HG02981 (cell line): Measurements from ENCODE around the gene JAG1.

Experiments
- ATAC-seq: cut with Tn5 transposase; IDR thresholded peaks from one replicate; pipeline ENCODE4 v1.9.1; 2021; ENCODE audit warnings: mild to moderate bottlenecking, moderate library complexity; ENCODE audit not compliant: unreplicated experiment

Gene JAG1

DNA sequence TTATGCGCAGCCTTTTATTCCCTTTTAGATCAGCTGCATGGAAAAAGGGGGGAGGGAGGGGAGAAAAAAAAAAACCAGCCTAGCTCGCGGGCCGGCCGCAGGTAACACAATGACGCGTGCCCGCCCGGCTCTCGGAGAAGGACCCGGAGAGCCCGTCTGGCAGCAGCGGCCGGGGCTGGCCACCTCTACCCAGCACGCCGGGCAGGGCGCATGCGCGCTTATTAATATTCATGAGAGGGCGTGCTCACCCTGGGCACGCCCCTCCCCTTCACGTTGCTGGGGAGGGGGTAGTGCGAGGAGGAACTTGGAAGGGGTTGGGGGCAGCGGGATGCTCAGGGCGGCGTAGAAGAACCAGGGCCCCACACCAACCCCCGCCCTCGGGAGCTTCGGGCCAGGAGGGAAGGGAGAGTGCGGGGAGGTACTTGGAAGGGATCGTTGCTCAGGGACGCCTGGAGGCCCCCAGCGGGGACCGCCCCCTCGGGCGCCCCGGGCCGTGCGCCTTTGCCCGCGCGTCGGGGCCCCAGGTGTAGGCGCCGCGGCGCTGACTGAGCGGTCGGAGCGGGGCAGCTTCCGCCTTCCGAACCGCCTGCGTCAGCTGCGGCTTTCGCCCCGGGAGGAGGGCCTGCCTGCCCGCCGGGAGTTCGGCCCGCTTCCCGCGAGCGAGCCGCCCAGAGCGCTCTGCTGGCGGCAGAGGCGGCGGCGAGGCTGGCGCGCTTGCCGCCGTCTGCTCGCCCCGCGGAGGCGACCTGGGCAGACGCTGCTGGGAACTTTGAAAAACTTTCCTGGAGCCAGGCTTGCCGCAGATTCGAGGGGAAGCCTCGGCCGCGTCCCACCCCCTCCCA lies at the start of gene JAG1:
Gene JAG1, minus strand, starts transcription at position 158 of the 842 bp plus-strand sequence. CDS start 469 bp downstream, outside the sequence.
- ATAC-seq: peak; percentile 53

DNA sequence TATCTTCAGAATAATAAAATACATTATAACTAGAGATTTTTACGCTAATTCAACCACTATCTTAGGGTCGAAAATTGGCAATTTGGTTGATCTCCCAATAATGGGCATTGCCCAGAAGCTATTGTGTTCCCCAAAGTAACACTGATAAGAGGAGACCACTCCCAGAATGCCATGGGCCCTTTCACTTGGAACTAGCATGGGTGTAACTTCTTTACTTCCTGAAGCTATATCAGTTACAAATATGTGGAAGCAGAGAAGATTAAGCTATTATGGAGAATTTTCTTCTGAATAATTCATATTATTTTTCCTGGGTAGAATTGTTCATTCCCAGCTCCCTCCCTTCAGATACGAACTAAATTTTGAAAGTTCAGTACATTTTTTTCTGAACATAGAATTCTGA lies 48.2 kb upstream of the JAG1 start:
- ATAC-seq: no peak

DNA sequence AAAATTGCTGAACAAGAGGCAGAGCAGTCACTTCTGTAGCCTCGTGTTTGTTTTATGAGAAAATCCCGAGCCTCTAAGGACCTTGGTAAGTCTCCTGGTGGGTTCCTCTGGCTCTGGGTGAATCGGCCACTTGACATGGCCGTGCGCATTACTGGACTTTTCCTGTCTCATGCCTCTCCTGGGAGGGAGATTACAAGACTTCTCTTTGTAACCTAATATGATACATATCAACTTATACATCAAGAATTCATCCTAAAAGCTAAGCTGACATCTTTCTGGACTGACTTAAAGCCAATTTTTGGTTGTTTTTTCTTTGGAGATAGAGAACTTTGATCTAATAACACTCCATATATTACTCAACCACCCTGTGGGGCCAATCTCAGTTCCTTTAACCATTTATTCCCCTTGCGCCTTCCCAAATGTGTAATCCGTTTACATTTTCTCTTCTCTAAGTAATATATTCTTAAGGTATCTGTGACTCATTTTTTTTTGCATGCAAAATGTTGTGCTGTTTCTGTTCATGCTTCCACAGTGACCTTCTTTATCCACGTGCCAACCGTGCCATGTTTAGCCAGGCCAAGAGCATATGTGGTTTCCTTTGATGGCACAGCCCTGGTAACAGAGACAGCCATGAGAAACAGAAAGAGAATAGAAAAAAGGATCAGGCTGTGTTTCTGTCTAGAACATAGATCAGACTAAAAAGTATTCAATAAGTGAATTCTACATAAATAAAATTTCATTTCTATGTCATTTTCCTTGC lies 47.5 kb upstream of the JAG1 start:
- no peak for ATAC-seq

DNA sequence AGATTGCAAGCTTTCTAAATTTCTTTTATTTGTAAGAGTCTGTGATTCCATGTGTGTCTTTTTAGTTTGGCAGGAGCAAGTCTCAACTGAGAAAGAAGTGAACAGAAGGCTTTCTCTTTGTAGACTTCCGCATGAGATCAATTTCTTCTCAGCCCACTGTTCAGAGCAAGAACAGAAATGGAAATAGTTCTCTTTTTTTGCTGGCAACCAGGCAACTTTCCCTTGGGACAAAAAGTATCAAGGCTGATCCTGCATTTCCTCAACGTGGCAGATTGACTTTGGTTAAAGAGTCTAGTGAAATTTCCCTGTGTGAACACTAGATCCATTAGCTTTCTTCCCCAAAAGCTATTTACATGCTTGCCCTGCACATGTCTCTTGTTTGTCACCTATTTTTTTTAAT lies 46.8 kb upstream of the JAG1 start:
- no peak for ATAC-seq

- no peak for ATAC-seq
Measured at GRCh38 chr20:10719740-10720385, 46.1 kb upstream of the JAG1 start.

DNA sequence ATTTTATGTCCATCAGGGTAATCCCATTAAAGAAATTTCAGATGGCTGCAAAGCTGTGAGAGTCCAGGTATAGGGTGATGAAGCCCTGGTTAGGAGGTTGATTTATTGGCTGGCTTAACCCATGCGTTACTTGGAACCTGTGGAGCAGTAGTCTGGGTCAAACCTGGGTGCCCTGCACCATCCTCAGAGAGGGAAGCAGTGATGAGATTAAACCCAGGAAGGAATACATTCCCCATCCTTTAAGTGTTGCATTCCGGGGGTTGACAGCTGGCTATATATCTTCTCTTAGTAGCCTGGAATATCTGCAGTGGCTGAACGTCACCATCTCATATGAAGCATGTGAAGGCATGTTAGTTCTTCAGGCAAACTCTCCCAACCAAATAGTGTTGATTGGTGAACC lies 44.9 kb upstream of the JAG1 start:
- no peak for ATAC-seq

DNA sequence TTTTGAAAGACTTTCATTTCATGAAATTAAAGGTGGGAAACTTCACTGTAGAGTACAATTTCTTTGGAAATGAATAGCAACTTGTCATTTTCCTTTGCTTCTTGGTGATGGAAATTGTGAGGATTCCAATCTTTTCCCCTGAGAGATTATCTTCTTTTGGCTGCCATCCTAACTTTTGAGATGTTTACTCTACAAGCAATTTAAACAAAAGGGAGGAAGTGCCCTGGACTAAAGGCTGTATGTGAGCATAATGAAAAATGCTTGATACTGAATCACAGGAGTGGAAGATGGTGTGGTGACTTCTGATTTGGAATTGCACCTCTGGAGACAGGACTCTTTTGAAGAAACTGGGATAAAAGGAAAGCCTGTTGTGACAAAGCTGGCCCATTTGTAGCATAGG lies 43.1 kb upstream of the JAG1 start:
- ATAC-seq: no peak

DNA sequence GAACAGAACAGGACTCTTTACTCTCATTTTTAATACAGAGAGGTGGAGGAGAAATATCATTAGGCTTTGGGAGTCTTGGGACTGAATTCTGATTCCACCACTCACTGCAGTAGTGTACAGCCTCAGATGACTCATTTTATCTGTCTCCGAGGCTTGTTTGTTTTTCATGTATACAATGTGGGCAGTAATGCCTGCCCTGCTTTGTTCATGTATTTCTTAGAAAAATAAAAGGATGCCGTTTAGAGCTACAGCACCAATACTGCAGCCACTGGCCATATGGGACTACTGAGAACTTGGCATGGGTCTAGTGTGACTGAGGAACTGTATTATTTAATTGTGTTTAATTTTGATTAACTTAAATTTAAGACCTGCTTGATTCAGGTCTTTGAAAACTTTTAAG lies 41.2 kb upstream of the JAG1 start:
- peak; percentile 41 for ATAC-seq

DNA sequence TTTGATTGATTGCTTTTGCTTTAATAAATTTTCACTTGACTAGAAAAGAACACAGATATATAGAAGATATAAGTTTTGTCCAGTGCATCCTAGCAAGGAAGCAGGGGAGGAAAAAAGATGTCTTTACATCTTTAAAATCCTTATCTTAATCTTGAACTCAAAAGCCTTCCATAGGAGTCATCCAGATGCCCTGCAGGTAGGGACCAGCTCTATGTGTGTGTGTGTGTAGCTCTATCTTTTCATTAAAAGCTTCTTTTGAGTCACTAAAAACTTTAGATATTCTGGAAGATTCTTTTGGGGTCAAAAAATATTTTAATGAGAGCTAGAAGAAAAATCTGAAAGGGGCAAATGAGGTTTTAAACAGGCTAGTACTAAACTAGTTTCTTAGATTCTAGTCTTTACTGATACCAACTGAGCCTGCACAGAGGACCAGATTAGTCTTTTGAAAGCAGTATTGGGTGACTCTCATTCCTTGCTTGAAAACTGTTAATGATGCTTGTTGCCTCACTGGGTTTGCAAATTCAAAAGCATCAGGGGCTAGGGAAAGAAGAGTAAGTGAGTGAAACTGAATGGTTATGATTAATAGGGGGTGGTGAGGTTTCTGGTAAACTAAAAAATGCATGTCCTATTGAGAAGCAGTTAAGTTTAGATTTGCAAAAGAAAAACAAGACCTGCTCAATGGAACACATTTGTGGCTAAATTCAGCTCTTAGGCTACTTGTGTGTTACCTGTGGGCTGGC lies 40.6 kb upstream of the JAG1 start:
- peak; percentile 53 for ATAC-seq

DNA sequence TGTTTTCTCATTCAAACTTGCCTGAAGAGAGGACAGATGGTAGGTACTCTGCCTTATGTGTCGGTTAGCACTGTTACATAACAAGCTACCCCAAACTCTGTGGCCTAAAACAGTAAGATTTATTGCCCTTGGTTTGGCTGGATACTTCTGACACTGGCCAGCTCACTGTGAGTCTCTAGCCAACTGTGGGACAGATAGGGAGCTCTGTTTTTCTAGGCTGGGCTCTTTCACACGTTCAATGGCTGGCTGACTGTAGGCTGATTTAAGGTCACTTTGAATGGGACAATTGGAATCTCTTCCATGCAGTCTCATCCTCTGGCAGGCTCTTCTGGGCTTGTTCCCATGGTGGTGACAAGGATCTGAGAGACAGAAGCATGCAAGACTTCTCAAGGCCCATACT lies 39.4 kb upstream of the JAG1 start:
- ATAC-seq: no peak

GRCh38 chr20:10711903-10712451 lies 38.2 kb upstream of the JAG1 start:
- no peak for ATAC-seq

GRCh38 chr20:10710991-10711775 lies 37.4 kb upstream of the JAG1 start:
- ATAC-seq: no peak

DNA sequence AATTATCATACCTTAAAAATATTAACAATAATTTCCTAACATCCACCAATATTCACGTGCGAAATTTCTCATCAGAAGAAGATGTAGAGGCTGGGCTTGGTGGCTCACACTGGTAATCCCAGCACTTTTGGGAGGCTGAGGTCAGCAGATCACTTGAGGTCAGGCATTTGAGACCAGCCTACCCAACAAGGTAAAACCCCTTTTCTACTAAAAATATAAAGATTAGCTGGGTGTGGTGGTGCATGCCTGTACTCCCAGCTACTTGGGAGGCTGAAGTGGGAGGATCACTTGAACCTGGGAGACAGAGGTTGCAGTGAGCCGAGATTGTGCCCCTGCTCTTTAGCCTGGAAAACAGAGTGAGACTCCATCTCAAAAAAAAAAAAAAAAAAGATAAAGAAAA lies 36.1 kb upstream of the JAG1 start:
- no peak for ATAC-seq

GRCh38 chr20:10708351-10709185 lies 34.8 kb upstream of the JAG1 start:
- no peak for ATAC-seq

DNA sequence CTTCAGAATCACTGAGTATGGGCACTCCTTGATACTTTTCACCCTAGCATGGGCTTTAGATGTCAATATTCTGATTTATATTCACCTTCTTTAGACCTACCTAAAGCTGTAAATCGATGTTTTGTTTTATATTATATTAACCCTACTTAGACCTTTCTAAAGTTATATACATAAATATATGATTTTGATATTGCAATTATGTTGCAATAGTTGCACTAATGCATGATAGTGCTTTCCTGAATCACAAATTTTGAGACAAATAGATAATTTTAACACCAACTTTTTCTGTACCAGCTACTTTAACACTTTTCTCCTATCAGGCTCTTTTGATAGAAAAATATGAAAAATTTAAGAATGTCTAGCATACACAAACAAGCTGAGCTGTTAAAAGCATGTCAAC lies 34.0 kb upstream of the JAG1 start:
- no peak for ATAC-seq

DNA sequence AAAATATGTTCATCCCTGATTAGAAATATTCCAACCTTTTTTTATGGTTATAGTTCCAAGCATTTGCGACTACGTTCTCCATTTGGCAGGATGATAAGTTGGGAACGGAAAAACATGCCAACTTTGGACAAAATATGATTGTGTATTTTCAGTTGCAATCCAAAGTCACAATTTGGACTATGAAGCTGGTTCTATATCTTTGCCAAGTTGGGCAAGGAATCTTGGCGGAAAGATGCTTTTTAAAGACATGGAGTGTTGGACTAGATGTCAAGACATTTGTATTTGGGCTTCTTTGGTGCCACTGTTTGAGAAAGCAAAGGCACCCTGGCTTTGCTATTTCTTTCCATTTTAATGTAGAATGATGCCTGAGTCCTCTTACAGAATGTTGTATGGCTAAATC lies 33.3 kb upstream of the JAG1 start:
- no peak for ATAC-seq

DNA sequence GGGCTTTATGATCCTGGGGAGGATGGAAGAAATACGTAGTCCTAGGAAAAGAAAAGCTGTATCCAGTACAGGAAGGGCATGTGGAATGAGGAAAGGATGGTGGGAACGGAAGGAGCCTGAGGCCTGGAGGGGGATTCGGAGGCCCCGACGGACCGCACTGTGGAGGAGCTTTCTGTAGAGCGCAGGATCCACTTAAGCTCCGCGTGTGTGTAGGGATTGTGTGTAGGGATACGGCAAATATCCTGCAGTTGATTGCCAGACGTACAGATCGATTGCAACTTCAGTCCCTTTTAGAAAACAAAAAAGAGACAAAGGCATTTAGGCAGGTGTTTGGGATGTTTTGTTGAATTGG lies 32.6 kb upstream of the JAG1 start:
- ATAC-seq: no peak

DNA sequence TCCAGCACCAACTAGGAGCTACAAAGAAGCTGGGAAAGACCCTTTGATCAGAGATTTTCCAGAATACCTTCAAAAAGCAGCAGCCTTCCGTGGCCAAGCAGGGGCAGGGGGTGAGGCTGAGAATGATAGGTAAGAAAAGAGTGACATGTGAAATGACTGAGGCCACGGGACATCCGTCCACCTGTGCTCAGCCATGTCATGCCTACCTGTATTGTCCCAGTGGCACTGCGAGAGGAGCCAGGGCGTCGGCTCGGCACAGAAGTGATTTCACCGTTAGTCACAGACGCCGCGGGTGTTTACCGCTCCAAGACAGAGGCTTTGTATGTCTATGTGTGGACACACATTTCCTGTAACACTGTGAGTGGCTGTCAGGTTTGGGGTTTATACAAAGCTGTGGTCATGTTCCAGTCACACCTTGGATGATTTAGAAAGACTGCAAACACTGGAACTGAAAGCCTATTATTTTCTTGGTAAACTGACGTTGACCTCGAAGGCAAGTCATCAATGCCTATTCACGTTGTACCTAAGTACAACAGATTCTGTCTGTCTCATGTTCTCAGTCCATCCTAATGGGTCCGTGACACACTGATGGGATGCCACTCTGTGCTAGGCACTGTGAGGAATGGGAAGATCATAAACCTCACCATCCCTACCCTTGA lies 32.1 kb upstream of the JAG1 start:
- ATAC-seq: no peak

GRCh38 chr20:10701607-10702006 lies 27.8 kb upstream of the JAG1 start:
- ATAC-seq: no peak
